HepG2 (cell line): Measurements from ENCODE around the gene TEKT5. TPM values are rescaled to one million over a fixed set of nuclear protein-coding genes. Genes with fewer than 3 reads are reported as not detected.
A peak's percentile ranks its signal among the peaks of the same experiment; 100 is the strongest.

Experiments
- ATF7 ChIP-seq, 2 experiments: fragments of 450-650 bp in 1 of 2; sonication (generic) in 1 of 2; formaldehyde crosslinking in 1 of 2; IDR thresholded peaks; 2 replicates each; pipeline versions ENCODE4 v1.4.0 to v1.6.1; 2016 to 2020; ENCODE audit warnings: antibody characterized with exemption in 1 of 2, mild to moderate bottlenecking in 1 of 2, missing genetic modification reagents in 1 of 2
- CENPT ChIP-seq: sonication (generic); formaldehyde crosslinking; IDR thresholded peaks from 2 replicates; pipeline ENCODE4 v1.8.0; 2022; ENCODE audit warnings: low read depth, mild to moderate bottlenecking, moderate library complexity, missing genetic modification reagents
- ELF3 ChIP-seq: IDR thresholded peaks from 2 replicates; pipeline ENCODE4 v1.6.1; 2016; ENCODE audit warnings: missing genetic modification reagents, missing compliant biosample characterization
- FOSL2 ChIP-seq: sonication (generic); formaldehyde crosslinking; IDR thresholded peaks from 2 replicates; pipeline ENCODE4 v1.4.0; 2020; ENCODE audit warnings: missing genetic modification reagents
- HNF4A ChIP-seq: sonication (generic); formaldehyde crosslinking; IDR thresholded peaks from 2 replicates; pipeline ENCODE4 v1.4.0; 2020; ENCODE audit warnings: missing genetic modification reagents
- HNRNPH1 ChIP-seq: fragments of 200-400 bp; formaldehyde crosslinking; optimal IDR thresholded peaks from 2 replicates; pipeline ENCODE3; 2017; ENCODE audit warnings: mild to moderate bottlenecking, low read depth, low read length
- HNRNPL ChIP-seq: fragments of 200-400 bp; formaldehyde crosslinking; IDR thresholded peaks from 2 replicates; pipeline ENCODE4 v1.6.1; 2017; ENCODE audit warnings: mild to moderate bottlenecking, low read depth, low read length
- HOXA7 ChIP-seq: sonication (generic); formaldehyde crosslinking; IDR thresholded peaks from 2 replicates; pipeline ENCODE4 v1.8.1; 2022; ENCODE audit warnings: mild to moderate bottlenecking, missing genetic modification reagents, moderate library complexity
- MXD1 ChIP-seq: sonication (generic); formaldehyde crosslinking; IDR thresholded peaks from 2 replicates; pipeline ENCODE4 v1.4.0; 2020; ENCODE audit warnings: mild to moderate bottlenecking, missing genetic modification reagents
- MYPOP ChIP-seq: sonication (generic); formaldehyde crosslinking; IDR thresholded peaks from 2 replicates; pipeline ENCODE4 v1.8.1; 2023; ENCODE audit warnings: mild to moderate bottlenecking, moderate library complexity, missing genetic modification reagents
- PHF5A ChIP-seq: IDR thresholded peaks from one replicate; pipeline ENCODE4 v1.6.1; 2018; ENCODE audit warnings: low read depth, missing genetic modification reagents; ENCODE audit not compliant: unreplicated experiment
- REXO4 ChIP-seq: sonication (generic); formaldehyde crosslinking; IDR thresholded peaks from 2 replicates; pipeline ENCODE4 v1.8.0; 2022; ENCODE audit warnings: missing genetic modification reagents, mild to moderate bottlenecking, borderline replicate concordance
- SP1 ChIP-seq, 2 experiments: fragments of 450-650 bp in 1 of 2; sonication (generic) in 1 of 2; formaldehyde crosslinking in 1 of 2; IDR thresholded peaks; 2 replicates each; pipeline versions ENCODE4 v1.4.0 to v1.6.1; 2016 to 2020; ENCODE audit warnings: missing genetic modification reagents in 1 of 2
- TBL1XR1 ChIP-seq: fragments of 150-350 bp; IDR thresholded peaks from 2 replicates; pipeline ENCODE4 v1.6.1; 2014; ENCODE audit warnings: borderline replicate concordance, low read length; ENCODE audit not compliant: partially characterized antibody
- ZBTB21 ChIP-seq: sonication (generic); formaldehyde crosslinking; IDR thresholded peaks from 2 replicates; pipeline ENCODE4 v1.4.0; 2020; ENCODE audit warnings: missing genetic modification reagents
- ZBTB39 ChIP-seq: sonication (generic); formaldehyde crosslinking; IDR thresholded peaks from 2 replicates; pipeline ENCODE4 v1.5.0; 2020; ENCODE audit warnings: missing genetic modification reagents
- ZFP36 ChIP-seq: fragments of 150-350 bp; IDR thresholded peaks from 2 replicates; pipeline ENCODE4 v1.6.1; 2018; ENCODE audit warnings: borderline replicate concordance, low read length, low read depth; ENCODE audit not compliant: partially characterized antibody
- ZMAT3 ChIP-seq: sonication (generic); formaldehyde crosslinking; conservative IDR thresholded peaks from 2 replicates; pipeline ENCODE4 v1.7.0; 2021; ENCODE audit warnings: missing genetic modification reagents
- ZNF362 ChIP-seq: sonication (generic); formaldehyde crosslinking; IDR thresholded peaks from 2 replicates; pipeline ENCODE4 v1.4.0; 2020; ENCODE audit warnings: missing genetic modification reagents, mild to moderate bottlenecking, borderline replicate concordance
- ZNF367 ChIP-seq: sonication (generic); formaldehyde crosslinking; IDR thresholded peaks from 2 replicates; pipeline ENCODE4 v1.4.0; 2020; ENCODE audit warnings: missing genetic modification reagents, borderline replicate concordance
- ZNF639 ChIP-seq: conservative IDR thresholded peaks from 2 replicates; pipeline ENCODE4 v1.6.1; 2018; ENCODE audit warnings: missing genetic modification reagents
- ZNF674 ChIP-seq: sonication (generic); formaldehyde crosslinking; IDR thresholded peaks from 2 replicates; pipeline ENCODE4 v1.5.0; 2020; ENCODE audit warnings: low read depth, mild to moderate bottlenecking, missing genetic modification reagents
- ZNF740 ChIP-seq: sonication (generic); formaldehyde crosslinking; IDR thresholded peaks from 2 replicates; pipeline ENCODE4 v1.4.0; 2020; ENCODE audit warnings: missing genetic modification reagents
- polyA plus RNA-seq, 8 experiments: library from polyadenylated mRNA; depleted of rRNA in 3 of 8; stranded (reverse) in 7 of 8; unstranded in 1 of 8; fragments of >200 nt; fragmentation: Illumina TruSeq in 4 of 8; extraction: Trizol in 4 of 8; gene quantifications; 2 replicates each; pipeline versions ENCODE4 v1.2.1 to v1.2.3, GENCODE V29; 2011 to 2016; ENCODE audit warnings: low read depth in 4 of 8, missing spikeins in 1 of 8, mixed read lengths in 1 of 8; ENCODE audit not compliant: insufficient read depth in 1 of 8
- total RNA-seq, 5 experiments: library from RNA; depleted of rRNA; stranded (reverse); fragments of >200 nt; fragmentation: Illumina TruSeq; extraction: Trizol; gene quantifications; 2 replicates each; pipeline ENCODE4 v1.2.3, GENCODE V29; 2016; ENCODE audit warnings: low read depth in 1 of 5

Gene TEKT5
- total and polyA plus RNA-seq, 2 of the 13 experiments (the other 11 are each of a cell fraction or from before 2014, with no cell fraction given) = 0.16 TPM; not detected in 1

- no peak for TF ChIP-seq HNRNPL
- no peak for TF ChIP-seq ZNF674
- no peak for TF ChIP-seq TBL1XR1
- TF ChIP-seq ZMAT3 (CRISPR knock-in tag) = 0 out of 2 replicates have a peak, but pooled peaks have one; percentile 52
- TF ChIP-seq ELF3 (CRISPR knock-in tag) = peak; percentile 98; the same call in 1 of the 2 replicates
- no peak for TF ChIP-seq FOSL2 (CRISPR knock-in tag)
- TF ChIP-seq ZNF740 (CRISPR knock-in tag) = no peak
- no peak for TF ChIP-seq REXO4 (CRISPR knock-in tag)
- no peak for TF ChIP-seq SP1 (IDR thresholded peaks at IDR 0.05)
- TF ChIP-seq SP1 (CRISPR knock-in tag; IDR thresholded peaks at IDR 0.05) = no peak; the same call in 1 of the 2 replicates
- peak; percentile 84 for TF ChIP-seq ZBTB21 (CRISPR knock-in tag)
- no peak for TF ChIP-seq ZBTB39 (CRISPR knock-in tag)
- peak; percentile 83; the same call in 1 of the 2 replicates for TF ChIP-seq ZNF362 (CRISPR knock-in tag)
- peak; percentile 67; the same call in 1 of the 2 replicates for TF ChIP-seq ATF7 (IDR thresholded peaks at IDR 0.05)
- TF ChIP-seq ATF7 (CRISPR knock-in tag; IDR thresholded peaks at IDR 0.05) = peak; percentile 70; the same call in 1 of the 2 replicates
- TF ChIP-seq PHF5A (CRISPR knock-in tag) = peak; percentile 75
- no peak for TF ChIP-seq ZNF367 (CRISPR knock-in tag)
- TF ChIP-seq CENPT = no peak
- no peak; the same call in 1 of the 2 replicates for TF ChIP-seq ZNF639 (CRISPR knock-in tag)
- no peak for TF ChIP-seq ZFP36
- TF ChIP-seq HOXA7 (CRISPR knock-in tag) = no peak
- TF ChIP-seq MYPOP (CRISPR knock-in tag) = peak; percentile 56; the same call in 1 of the 2 replicates
- TF ChIP-seq MXD1 (CRISPR knock-in tag) = no peak
- no peak for TF ChIP-seq HNRNPH1
- peak; percentile 89 for TF ChIP-seq HNF4A
Observed at GRCh38 chr16:10610499-10611184, 84.1 kb downstream of the TEKT5 start (continued).
